Tibial nerve (tissue), 3 donors: ENCODE measurements around the gene RSRC2.

ENCODE experiments used
- CTCF ChIP-seq, 5 experiments: fragments of 200-600 bp in 3 of 5; fragments of 450-650 bp in 2 of 5; sonication (generic) in 3 of 5; IDR thresholded peaks; one replicate each; pipeline ENCODE4 v1.5.1; 2016 to 2019; ENCODE audit warnings: antibody characterized with exemption in 5 of 5, mild to moderate bottlenecking in 3 of 5, moderate library complexity in 2 of 5
- POLR2A ChIP-seq, 2 donors: fragments of 450-650 bp; IDR thresholded peaks; one replicate each; pipeline ENCODE4 v1.6.1; 2017; ENCODE audit warnings: antibody characterized with exemption in 2 of 2, mild to moderate bottlenecking in 2 of 2, moderate library complexity in 2 of 2

- TF ChIP-seq CTCF (IDR thresholded peaks at IDR 0.05), result no peak
- no peak for TF ChIP-seq POLR2A (IDR thresholded peaks at IDR 0.05)
Observed at GRCh38 chr12:122505419-122506051, 21.2 kb downstream of the RSRC2 start.
